ENCODE data around the gene PSTPIP2. TPM values are rescaled to one million over a fixed set of nuclear protein-coding genes. Genes with fewer than 3 reads are reported as not detected.

The PSTPIP2 gene
- total RNA-seq, 1 experiment from 2014 or later = 3.3 TPM

DNA sequence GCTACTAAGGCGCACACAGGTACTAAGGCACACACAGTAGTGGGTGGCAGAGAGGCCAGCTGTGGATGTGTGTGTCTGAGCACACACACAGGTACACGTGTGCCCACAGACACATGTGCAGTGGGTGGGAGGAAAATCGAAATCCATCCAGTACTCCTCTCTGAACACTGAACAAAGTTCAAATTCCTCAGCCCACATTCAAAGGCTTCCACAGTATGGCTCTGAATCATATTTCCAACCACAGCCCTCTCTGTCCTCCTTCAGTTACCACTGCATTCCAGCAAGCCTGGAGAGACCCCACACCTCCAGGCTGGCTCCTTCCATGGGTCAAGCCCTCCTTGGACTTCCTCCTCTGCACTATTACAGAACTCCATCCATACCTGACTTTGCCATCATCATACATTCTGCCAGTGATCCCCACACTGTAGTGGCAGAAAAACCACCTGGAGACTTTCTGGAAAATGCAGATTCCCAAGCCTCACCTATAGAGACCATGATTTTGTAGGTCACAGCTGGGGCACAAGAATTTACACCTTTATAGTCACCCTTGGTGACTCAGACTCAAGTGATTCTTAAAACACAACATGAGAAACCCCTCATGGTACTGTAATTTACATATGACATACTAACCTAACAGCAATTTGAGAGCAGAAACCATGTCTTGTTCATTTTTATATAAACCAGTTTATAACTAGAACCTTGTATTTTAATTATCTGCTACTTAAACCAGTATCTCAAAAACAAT is 136.3 kb downstream of the PSTPIP2 start:
- H2BK12ac ChIP-seq (ENCODE audit: insufficient read length, low read depth, low read length) = no peak overlapping the region

More for the DNA sequence above, 136.3 kb downstream of the PSTPIP2 start:
- Histone ChIP-seq H2BK20ac (ENCODE audit: low read depth, low read length, poor library complexity, severe bottlenecking) (no peak overlapping the region), H3T11ph (ENCODE audit: low read length) (no peak overlapping the region), H4K91ac (ENCODE audit: insufficient read length, low read depth, low read length) (no peak overlapping the region), H3K56ac (ENCODE audit: insufficient read length, low read depth, low read length) (no peak overlapping the region), H3K79me1 (ENCODE audit: insufficient read depth, low read depth, low read length, poor library complexity, severe bottlenecking) (no peaks in the 10 kb centered on the region), H3K27ac (ENCODE audit: insufficient read length, low read depth, low read length) (no peak overlapping the region), H2BK5ac (ENCODE audit: insufficient read length, low read length) (no peak overlapping the region), H3K27me3 (ENCODE audit: insufficient read depth, low read length) (no peaks in the 10 kb centered on the region), H3K4me2 (ENCODE audit: insufficient read depth, insufficient read length, low read length) (no peak overlapping the region), H2BK120ac (ENCODE audit: low read depth, low read length, poor library complexity, severe bottlenecking) (no peak overlapping the region), H3K23ac (ENCODE audit: insufficient read length, low read depth, low read length) (no peak overlapping the region), H3K4me1 (ENCODE audit: insufficient read depth, low read length) (no peaks in the 10 kb centered on the region), H4K8ac (replicated peaks; ENCODE audit: insufficient read length, low read depth, low read length) (peak overlapping the region; percentile 81), H3K14ac (ENCODE audit: insufficient read depth, low read length) (no peak overlapping the region), H4K5ac (ENCODE audit: insufficient read length, low read depth, low read length) (no peak overlapping the region), H2AK5ac (ENCODE audit: insufficient read length, low read length) (no peak overlapping the region), H3K18ac (ENCODE audit: insufficient read length, low read depth, low read length) (no peak overlapping the region), H3K23me2 (ENCODE audit: insufficient read length, low read depth, low read length, poor library complexity, severe bottlenecking) (no peaks in the 10 kb centered on the region), H3K79me2 (ENCODE audit: insufficient read depth, low read length) (no peaks in the 10 kb centered on the region), H2BK15ac (ENCODE audit: low read depth, low read length) (no peak overlapping the region), H4K20me1 (ENCODE audit: control insufficient read depth, insufficient read depth, insufficient read length) (no peaks in the 10 kb centered on the region), H2AFZ (ENCODE audit: low read length) (no peak overlapping the region), H3K4ac (ENCODE audit: low read depth, low read length) (no peak overlapping the region), H3K9ac (ENCODE audit: extremely low read depth, insufficient read length, low read length) (no peak overlapping the region), H3K9me3 (ENCODE audit: control insufficient read depth, low read depth, low read length) (no peaks in the 10 kb centered on the region)
- TF ChIP-seq, protein P1, sequence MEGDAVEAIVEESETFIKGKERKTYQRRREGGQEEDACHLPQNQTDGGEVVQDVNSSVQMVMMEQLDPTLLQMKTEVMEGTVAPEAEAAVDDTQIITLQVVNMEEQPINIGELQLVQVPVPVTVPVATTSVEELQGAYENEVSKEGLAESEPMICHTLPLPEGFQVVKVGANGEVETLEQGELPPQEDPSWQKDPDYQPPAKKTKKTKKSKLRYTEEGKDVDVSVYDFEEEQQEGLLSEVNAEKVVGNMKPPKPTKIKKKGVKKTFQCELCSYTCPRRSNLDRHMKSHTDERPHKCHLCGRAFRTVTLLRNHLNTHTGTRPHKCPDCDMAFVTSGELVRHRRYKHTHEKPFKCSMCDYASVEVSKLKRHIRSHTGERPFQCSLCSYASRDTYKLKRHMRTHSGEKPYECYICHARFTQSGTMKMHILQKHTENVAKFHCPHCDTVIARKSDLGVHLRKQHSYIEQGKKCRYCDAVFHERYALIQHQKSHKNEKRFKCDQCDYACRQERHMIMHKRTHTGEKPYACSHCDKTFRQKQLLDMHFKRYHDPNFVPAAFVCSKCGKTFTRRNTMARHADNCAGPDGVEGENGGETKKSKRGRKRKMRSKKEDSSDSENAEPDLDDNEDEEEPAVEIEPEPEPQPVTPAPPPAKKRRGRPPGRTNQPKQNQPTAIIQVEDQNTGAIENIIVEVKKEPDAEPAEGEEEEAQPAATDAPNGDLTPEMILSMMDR (conservative IDR thresholded peaks at IDR 0.05) = no peak
- no peak for DNase-seq
- WGBS (ENCODE audit: extremely low coverage, insufficient read length, low lambda C conversion rate) = no CpG with 5 or more reads among the region's 3 CpGs
- Mint-ChIP-seq H3K36me3 (ENCODE audit: insufficient read depth in 1 of 3, low read depth in 3 of 3) (peaks cover 4 to 31% (median 16%) of the 10 kb centered on the region in 3 experiments; a peak in 6 of 7 replicates), H3K27ac (peak overlapping the region in 1 of 3 experiments; percentile 74; a peak in 3 of 7 replicates), H3K27me3 (ENCODE audit: low read depth) (no peaks in the 10 kb centered on the region), H3K9me3 (no peaks in the 10 kb centered on the region), H3K4me3 (no peak overlapping the region), H3K4me1 (no peaks in the 10 kb centered on the region)

Other genes starting within 250 kb of the PSTPIP2 start
- gene SIGLEC15, start 246.6 kb downstream of the PSTPIP2 start, total RNA-seq (2021) = 0.13 TPM in 2 replicates
- 15.7 and 16.1 TPM in 2 replicates for gene EPG5, start 104.9 kb downstream of the PSTPIP2 start, total RNA-seq (2021)
- gene ATP5F1A, start 26.0 kb upstream of the PSTPIP2 start, total RNA-seq (2021) = 625 and 626 TPM in 2 replicates
- 81.8 and 87.0 TPM in 2 replicates for gene HAUS1, start 32.1 kb upstream of the PSTPIP2 start, total RNA-seq (2021)